ENCODE results near the gene CCDC157.

Gene CCDC157

DNA sequence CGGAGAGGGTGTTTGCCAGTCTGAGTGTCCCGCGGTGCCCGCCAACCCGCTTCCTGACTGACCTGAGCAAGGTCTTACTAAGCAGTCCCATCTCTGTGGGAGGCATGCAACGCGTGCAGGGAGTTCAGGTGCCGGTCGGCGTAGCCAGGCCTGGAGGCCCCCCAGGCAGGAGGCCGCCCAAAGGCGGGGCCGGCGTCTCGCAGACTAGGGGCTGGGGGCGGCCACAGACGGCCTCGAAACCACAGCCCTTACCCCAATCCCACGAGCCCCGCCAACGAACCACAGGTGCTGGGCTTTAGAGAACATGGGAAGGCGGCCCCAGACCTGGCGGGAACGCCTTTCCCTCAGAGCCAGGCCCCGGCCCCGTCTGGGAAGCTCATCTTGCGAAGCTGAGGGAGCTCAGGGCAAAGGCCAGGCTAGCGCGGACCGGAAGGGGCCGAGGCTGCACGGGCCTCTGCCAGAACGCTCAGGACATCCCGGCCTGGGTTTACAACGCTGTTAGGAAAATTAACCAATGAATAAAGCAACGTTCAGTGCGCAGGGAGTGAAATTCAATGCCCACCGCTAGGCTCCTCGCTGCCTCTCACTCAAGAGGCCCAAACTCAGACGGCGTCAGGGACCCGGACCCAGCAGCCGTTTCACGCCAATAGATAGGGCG is 66.6 kb downstream of the CCDC157 start:
- Histone ChIP-seq H3K9me3 (replicated peaks in 1 of 11) (no peaks in the 10 kb centered on the region), H3K27ac (peak overlapping the region; percentile 80 to 97 (median 90)), H3K4me1 (peaks cover 45 to 68% (median 59%) of the 10 kb centered on the region in 10 experiments), H3K36me3 (peaks cover 23 to 35% (median 27%) of the 10 kb centered on the region in 11 experiments), H3K4me2 (peak overlapping the region; percentile 92 to 100 (median 97)), H3K27me3 (no peaks in the 10 kb centered on the region), H3K9ac (peak overlapping the region; percentile 85 to 91 (median 88)), H4K20me1 (peaks cover 0 to 19% (median 17%) of the 10 kb centered on the region in 11 experiments; a peak in 17 of 22 replicates), H3K4me3 (peak overlapping the region; percentile 65 to 95 (median 82))
- TF ChIP-seq Cebpa-rat (IDR thresholded peaks at IDR 0.05): no peak

DNA sequence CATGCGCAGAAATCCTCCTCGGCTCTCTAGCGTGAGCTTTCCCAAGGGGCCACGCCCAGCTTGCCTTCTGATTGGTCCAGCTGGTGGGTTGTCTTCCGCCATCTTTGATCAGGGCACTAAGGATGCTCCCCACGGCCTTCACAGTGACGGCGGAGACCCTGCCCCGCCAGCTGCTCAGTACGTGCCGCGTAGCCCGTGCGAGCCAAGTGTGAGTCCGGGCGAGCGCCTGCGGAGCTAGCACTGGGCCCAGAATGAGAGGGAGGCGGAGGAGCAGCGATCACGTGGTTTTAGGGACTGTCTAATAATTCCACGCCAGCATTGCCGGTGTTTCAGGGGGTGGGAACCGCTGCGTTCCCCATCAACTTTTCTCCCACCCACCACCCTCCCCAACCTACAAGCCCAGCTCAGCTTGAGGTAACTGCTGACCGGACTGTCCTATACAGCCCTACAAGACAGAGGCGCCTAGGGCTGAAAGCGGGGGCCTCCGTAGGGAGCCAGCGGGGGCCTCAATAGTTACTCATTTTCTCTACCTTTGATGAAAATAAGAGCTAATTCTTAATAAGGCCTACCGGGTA is 67.2 kb downstream of the CCDC157 start:
- no peak for TF ChIP-seq Cebpa-rat (IDR thresholded peaks at IDR 0.05)
- Histone ChIP-seq H3K4me2 (peak overlapping the region; percentile 92 to 100 (median 97)), H4K20me1 (peaks cover 0 to 25% (median 23%) of the 10 kb centered on the region in 11 experiments; a peak in 17 of 22 replicates), H3K4me3 (peak overlapping the region; percentile 73 to 95 (median 84)), H3K27me3 (no peaks in the 10 kb centered on the region), H3K9ac (peak overlapping the region; percentile 85 to 92 (median 90)), H3K4me1 (peaks cover 45 to 68% (median 59%) of the 10 kb centered on the region in 10 experiments), H3K9me3 (replicated peaks in 1 of 11) (no peaks in the 10 kb centered on the region), H3K36me3 (peaks cover 23 to 35% (median 27%) of the 10 kb centered on the region in 11 experiments), H3K27ac (peak overlapping the region; percentile 80 to 97 (median 90); a peak in 21 of 22 replicates)

DNA sequence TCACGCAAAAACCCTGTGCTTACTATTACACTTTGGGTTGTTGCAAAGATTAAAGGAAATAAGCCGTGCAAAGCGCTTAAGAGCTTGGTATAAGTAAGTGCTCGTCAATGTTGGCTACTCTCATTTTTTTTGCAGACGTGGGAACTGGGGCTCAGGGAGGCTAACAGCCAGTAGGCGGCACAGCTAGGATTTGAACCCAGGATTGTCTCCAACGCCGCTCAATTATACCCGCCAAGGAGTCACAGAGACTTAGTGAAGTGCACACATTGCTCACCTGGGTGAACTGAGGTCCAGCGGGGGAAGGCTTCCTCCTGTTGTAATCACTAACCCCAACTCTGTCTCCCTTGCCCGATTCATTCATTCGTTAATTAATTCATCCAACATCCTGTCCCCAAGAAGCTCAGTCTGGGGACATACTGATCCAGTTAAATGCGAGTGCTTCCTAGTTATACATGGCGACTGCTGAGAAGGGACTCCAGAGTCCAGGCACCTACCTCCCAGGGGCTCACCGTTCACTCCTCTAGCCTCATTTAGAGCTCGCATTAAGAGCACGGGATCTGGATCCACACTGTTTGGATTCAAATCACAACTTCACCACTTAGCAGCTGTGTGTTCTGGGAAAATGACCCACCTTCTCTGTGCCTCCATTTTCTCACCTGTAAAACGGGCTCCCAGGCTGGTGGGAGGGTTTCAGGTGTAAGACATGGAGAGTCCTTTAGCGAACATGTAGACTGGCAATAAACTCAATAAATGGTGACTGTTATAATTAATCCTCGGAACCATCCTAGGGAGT is 67.9 kb downstream of the CCDC157 start:
- Histone ChIP-seq H3K27ac (peak overlapping the region; percentile 69 to 97 (median 90); a peak in 20 of 22 replicates), H3K4me3 (peak overlapping the region; percentile 73 to 95 (median 84)), H3K4me1 (peaks cover 45 to 68% (median 59%) of the 10 kb centered on the region in 10 experiments), H4K20me1 (peaks cover 0 to 32% (median 25%) of the 10 kb centered on the region in 11 experiments; a peak in 17 of 22 replicates), H3K27me3 (no peaks in the 10 kb centered on the region), H3K9me3 (replicated peaks in 1 of 11) (no peaks in the 10 kb centered on the region), H3K9ac (peak overlapping the region; percentile 85 to 92 (median 90)), H3K4me2 (peak overlapping the region; percentile 73 to 100 (median 86)), H3K36me3 (peaks cover 24 to 37% (median 30%) of the 10 kb centered on the region in 11 experiments; a peak in 21 of 22 replicates)
- no peak for TF ChIP-seq Cebpa-rat (IDR thresholded peaks at IDR 0.05)

DNA sequence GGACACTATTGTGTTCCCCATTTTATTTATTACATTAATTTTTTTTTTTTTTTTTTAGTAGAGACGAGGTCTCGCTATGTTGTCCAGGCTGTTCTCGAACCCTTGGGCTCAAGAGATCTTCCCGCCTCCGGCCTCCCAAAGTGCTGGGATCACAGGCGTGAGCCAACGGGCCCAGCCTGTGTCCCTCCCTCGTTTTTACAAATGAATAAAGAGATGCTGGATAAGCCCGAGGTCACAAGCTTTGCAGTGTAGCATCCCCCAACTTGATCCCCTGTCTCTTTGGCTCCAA is 68.5 kb downstream of the CCDC157 start:
- Histone ChIP-seq H3K9me3 (replicated peaks in 1 of 11) (no peaks in the 10 kb centered on the region), H3K36me3 (peaks cover 24 to 40% (median 32%) of the 10 kb centered on the region in 11 experiments; a peak in 21 of 22 replicates), H3K4me2 (peak overlapping the region; percentile 73 to 100 (median 86)), H3K27me3 (no peaks in the 10 kb centered on the region), H3K4me3 (peak overlapping the region; percentile 73 to 95 (median 84)), H3K9ac (peak overlapping the region; percentile 85 to 92 (median 90)), H4K20me1 (peaks cover 0 to 38% (median 25%) of the 10 kb centered on the region in 11 experiments; a peak in 17 of 22 replicates), H3K4me1 (peaks cover 45 to 62% (median 59%) of the 10 kb centered on the region in 10 experiments), H3K27ac (peak overlapping the region; percentile 69 to 97 (median 87); a peak in 21 of 22 replicates)
- TF ChIP-seq Cebpa-rat (IDR thresholded peaks at IDR 0.05): no peak

DNA sequence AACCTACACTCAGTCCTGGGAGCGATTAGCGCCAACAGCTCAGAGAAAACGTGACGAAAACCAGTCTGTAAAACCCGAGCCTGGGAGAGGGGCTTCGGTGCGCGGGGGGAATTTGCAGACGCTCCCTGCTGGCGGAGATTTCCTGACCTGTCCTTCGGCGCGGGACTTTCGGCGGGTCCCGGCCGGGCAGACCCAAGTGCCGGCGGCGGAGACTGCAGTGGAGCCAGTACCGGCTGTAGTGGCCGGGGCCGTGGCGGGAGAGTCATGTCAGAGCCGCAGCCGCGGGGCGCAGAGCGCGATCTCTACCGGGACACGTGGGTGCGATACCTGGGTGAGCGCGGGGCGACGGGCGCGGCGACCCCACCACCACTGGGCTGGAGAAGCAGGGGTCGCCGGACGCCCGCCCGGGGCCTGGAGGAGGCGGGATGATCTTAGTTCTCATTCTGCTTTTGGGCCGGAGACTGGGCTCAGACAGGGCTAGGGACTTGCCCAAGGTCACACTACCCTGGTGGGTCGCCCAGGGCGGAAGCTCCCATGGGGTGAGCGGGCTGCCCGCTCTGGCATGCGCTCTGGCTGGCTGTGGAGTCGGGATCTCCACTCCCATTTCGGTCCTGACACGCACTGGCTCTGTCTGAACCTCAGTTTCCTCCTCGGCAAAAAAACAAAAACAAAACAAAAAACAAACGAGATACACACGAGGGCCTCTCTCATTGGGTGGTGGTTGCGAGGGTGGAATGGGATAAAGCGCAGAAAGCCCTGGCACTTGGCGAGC is 69.0 kb downstream of the CCDC157 start, which contains the start of gene MTFP1:
Gene MTFP1 (plus strand): TSS at position 153 of the 772 bp plus-strand sequence. CDS start 112 bp downstream, at position 265.
- no peak for TF ChIP-seq Cebpa-rat (IDR thresholded peaks at IDR 0.05)
- no peaks in the 10 kb centered on the region for H3K27me3 ChIP-seq
- peaks cover 0 to 42% (median 25%) of the 10 kb centered on the region in 11 experiments; a peak in 17 of 22 replicates for H4K20me1 ChIP-seq
- peak within 1 kb of the TSS; percentile 69 to 97 (median 90) for H3K27ac ChIP-seq
- H3K4me3 ChIP-seq: peak within 1 kb of the TSS; percentile 73 to 95 (median 84)
- H3K9me3 ChIP-seq (replicated peaks in 1 of 11): no peaks in the 10 kb centered on the region
- H3K4me1 ChIP-seq: peaks cover 45 to 57% (median 54%) of the 10 kb centered on the region in 10 experiments
- H3K4me2 ChIP-seq: peak within 1 kb of the TSS; percentile 73 to 100 (median 86)
- H3K36me3 ChIP-seq: peaks cover 24 to 37% (median 30%) of the 10 kb centered on the region in 11 experiments; a peak in 21 of 22 replicates
- peak within 1 kb of the TSS; percentile 85 to 92 (median 90) for H3K9ac ChIP-seq

All from BLaER1 treated with 17β-estradiol and CSF1 and Interleukin-3, amounts not matched to agents 10 nM and 100 nM (cell line).